Smooth muscle cell of the brain vasculature (primary cell): Measurements from ENCODE around the gene CTXND1.

Experiments
- DNase-seq: peaks from one replicate; pipeline ENCODE4 v3.0.0-alpha.2; 2012; ENCODE audit warnings: low read depth, low spot score

The CTXND1 gene

DNA sequence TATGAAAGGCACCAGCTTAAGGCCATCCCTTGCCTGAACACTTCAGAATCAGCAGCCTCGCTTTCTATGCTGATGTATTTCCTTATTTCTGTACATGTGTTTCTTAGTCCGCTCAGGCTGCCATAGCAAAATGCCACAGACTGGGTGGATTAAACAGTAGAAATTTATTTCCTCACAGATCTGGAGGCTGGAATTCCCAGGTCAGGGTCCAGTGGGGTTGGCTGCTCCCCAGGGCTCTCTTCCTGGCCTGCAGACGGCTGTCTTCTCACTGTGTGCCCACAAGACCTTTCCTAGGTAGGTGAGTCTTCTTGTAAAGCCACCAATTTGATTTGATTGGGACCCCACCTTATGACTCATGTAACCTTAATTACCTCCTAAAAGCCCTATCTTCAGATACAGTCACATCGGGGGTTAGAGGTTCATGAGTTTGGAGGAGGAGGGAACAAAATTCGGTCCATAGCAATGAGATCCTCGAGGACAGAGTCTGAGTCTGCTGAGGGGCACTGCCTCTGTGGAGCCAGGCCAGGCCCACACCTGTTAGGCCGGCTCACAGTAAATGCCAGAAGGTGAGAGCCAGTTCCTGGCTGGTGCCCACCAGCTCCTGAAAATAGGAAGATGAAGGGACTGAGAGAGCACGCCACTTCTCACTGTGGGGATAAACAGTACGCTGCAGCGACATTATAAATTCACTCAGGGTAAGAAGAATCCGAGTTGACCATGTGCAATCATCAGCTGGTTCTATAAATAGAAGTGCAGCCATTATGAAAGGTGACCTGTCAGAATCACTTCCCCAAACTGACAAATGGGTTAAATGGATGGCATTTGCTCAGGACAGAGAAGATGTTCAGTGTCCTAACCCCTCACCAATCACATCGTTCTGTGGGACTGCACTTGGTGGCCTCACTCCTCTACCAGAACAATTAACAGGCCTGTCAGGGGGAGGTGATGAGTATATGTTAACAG is 41.1 kb downstream of the CTXND1 start:
- no peak for DNase-seq

DNA sequence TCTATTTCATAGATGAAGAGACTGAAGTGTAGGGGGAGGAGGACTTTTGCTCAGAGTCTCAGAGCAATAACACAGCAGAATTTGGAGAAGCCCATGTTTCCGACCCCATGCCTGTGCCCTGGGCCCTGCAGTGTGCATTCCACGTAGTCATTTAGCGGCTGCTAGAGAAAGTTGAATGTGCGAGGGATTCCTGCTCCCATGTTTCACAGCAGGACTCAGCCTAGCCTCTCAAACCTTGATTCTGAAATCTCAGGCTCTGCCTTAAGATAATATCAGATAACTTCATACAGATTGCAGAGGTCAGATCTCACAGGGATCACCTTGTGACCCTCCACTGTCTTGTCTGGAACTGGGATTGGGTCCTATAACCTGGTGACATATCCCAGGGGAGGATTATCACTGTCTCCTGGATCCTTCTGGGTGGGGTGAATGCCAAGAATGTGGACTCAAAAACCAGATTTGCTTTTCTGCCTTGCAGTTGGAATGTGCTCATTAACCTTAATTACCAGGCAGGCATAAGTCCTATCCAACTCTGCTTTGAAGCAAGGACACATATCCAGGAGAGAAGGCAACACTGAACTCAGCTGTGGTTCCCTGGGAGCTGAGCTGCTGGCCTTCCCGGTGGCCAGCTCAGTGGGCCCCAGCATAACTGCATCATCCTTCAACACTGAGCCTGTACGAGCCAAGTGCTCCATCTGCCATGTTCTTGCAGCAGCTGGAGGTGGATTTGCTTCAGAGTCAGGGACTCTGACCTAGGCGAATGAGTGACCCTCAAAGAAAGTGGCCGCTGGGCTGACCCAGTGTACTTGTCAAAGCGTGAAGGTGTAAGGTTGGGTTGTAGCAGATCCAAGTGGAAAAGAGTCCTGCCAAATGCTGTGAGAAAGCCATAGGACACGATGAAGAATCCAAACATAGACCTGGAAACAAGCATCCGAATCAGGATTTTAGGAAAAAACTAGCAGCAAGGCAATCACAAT is 43.0 kb downstream of the CTXND1 start:
- no peak for DNase-seq

DNA sequence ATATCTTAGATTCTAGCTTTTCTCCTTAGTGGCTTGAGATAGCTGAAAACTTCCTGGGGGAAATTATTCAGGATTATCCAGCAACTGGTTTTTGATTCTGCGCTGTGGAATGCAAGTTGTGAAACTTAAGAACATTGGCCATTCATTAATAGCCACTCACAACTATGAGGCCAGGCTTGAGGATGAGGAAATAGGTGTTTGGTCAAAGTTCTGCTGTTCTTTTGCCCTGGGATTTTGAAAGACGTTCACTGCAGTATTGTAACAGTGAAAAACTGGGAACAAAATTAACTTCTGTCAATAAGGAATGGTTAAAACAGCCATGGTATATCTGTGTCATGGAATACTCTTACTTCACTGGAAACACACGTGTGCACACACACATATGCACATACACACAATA is 44.1 kb downstream of the CTXND1 start:
- DNase-seq = no peak

DNA sequence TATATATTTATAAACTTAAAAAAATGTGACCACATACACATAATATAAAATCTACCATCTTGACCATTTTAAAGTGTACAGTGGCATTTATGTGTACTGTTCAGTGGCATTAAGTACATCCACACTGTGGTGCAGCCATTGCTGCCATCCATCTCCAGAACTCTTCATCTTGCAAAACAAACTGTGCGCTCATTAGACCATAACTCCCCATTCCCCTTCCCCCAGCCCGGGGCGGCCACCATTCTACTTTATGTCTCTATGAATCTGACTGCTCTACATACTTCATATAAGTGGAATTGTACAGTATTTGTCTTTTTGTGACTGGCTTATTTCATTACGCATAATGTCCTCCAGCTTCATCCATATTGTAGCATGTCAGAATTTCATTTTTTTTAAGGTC is 47.8 kb downstream of the CTXND1 start:
- no peak for DNase-seq

GRCh38 chr15:80203361-80203885 is 48.6 kb downstream of the CTXND1 start:
- no peak for DNase-seq

DNA sequence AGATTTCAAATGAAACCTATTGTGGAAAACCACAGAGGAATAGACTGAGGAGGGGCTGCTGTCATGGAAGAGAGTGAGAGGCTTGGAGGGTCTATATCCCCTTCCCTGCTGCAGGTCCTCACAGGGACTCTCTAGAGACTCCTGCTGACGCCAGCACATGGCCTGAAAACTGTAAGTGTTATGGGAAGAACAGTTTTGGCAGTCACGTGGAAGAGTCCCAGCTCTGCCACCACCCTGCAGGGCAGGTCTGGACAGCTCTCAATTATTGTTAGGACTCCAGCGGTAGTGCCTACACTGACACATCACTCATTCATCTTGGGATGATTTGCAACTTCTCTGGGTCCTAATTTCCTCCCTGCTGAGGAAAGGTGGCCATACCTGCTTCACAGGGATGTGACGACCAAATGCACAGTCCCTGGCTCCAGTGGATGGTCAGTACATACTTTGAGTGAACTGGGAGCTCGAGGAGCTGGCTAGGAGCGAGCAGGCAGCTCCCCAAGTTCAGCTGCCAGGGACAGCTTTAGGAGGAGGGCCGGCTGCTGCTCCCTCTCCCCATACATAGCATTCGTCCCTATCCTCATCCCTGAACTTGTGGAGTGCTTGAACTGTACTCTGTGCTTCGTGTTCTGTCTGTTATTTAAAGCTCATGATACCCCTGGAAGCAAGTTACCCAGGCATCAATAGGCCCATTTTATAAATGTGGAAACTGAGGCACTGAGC is 49.2 kb downstream of the CTXND1 start:
- DNase-seq = no peak

GRCh38 chr15:80202016-80202315 is 50.0 kb downstream of the CTXND1 start:
- DNase-seq = no peak

- DNase-seq = no peak
These were observed 50.6 kb downstream of the CTXND1 start for GRCh38 chr15:80201256-80202015.

- DNase-seq = no peak
These were observed 52.1 kb downstream of the CTXND1 start for GRCh38 chr15:80199869-80200268.

DNA sequence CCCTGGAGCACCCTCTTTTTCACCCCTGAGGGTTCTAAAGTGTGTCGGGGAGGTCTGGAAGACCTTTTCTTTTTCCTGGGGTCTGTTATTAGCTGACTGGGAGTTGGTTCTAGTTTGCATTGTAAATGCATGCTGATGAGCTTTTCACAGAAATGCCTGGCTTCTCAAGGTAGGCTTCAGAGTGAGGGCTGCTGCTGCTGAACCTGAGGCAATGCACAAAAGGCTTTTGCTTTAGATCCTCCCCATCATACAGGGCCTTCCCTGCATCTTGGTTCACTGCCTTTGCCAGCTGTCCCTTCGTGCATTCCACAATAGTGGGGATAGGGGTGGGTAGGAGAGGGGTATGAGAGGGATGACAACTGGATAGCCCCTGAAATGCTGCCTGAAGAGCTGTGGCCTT is 52.6 kb downstream of the CTXND1 start:
- no peak for DNase-seq

GRCh38 chr15:80194914-80195313 is 57.1 kb downstream of the CTXND1 start:
- DNase-seq = no peak

- DNase-seq = no peak
These were observed 57.8 kb downstream of the CTXND1 start for GRCh38 chr15:80194186-80194585.

- no peak for DNase-seq
These were observed 60.0 kb downstream of the CTXND1 start for GRCh38 chr15:80191897-80192595.

DNA sequence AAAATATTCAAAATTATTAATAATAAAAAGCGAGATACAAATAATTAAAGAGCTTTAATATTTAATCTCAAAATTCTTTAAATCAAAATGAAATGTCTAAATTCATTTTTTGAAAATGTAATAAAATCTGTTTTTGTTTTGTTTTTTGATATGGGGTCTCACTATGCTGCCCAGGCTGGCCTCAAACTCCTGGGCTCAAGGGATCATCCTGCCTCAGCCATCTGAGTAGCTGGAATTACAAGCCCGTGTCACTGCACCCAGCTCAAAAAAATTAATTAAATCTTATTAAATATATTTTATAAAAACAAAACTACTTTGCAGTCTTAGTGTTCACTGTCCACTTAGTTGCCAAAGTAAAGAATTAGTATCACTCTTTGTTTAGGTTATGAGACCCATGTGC is 60.8 kb downstream of the CTXND1 start:
- DNase-seq = no peak

DNA sequence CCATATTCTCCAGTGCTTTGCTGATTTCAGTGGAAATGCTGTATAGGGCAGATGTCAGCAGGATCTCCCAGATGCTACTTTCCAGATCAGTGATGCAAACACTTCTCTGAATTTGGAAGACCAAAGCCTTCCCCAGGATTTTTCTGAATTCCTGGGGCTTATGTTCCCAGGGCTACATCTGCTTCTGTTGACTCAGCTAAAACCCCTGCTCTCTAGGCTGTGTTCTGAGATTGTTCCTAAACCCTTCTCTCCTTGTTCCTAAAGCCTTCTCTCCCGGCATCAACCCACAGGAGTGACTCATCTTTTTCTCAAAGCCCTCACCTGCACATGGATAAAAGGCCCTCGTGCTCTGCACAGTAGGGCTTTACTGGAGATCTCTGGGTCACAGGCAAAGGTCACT is 63.8 kb downstream of the CTXND1 start:
- no peak for DNase-seq

GRCh38 chr15:80186597-80186996 is 65.4 kb downstream of the CTXND1 start:
- DNase-seq = no peak

- no peak for DNase-seq
These were observed 65.9 kb downstream of the CTXND1 start for GRCh38 chr15:80186066-80186465.

GRCh38 chr15:80185152-80185551 is 66.9 kb downstream of the CTXND1 start:
- no peak for DNase-seq

- no peak for DNase-seq
These were observed 67.5 kb downstream of the CTXND1 start for GRCh38 chr15:80184554-80184953.

DNA sequence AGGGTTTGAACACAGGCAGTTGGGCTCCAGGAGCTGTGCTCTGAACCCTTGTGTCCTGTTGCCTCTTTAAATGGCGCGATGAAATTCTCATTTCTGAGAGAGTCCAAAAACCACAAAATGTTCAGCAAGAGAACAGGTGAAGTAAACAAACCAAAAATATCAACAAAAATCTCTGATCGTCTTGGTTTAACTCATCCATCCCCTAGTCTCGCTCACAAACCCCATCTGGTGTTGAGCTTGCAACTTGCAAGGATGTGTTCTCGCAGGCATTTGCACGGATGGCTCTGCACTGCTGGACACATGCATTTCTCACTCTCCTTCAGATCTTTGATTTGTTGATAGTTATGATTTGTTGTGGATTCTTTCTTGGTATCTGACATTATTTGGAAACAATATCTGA is 68.1 kb downstream of the CTXND1 start:
- DNase-seq = no peak
